GM10266 (cell line): ENCODE data around the gene CIB4.

Source experiments
- DNase-seq: peaks from one replicate; pipeline ENCODE4 v3.0.0; 2012; ENCODE audit errors: extremely low spot score
- CTCF ChIP-seq: IDR thresholded peaks from 2 replicates; pipeline ENCODE4 v1.5.1; 2012; ENCODE audit warnings: mild to moderate bottlenecking, low read depth; ENCODE audit not compliant: control insufficient read depth, insufficient read depth; ENCODE audit errors: missing control alignments

The CIB4 gene

GRCh38 chr2:26581991-26582842 is 58.9 kb downstream of the CIB4 start:
- no peak for DNase-seq

GRCh38 chr2:26581266-26581990 is 59.7 kb downstream of the CIB4 start:
- DNase-seq: no peak
- TF ChIP-seq CTCF: no peak

More at GRCh38 chr2:26581991-26582842, 58.9 kb downstream of the CIB4 start:
- no peak for TF ChIP-seq CTCF

GRCh38 chr2:26580751-26581150 is 60.4 kb downstream of the CIB4 start:
- no peak for TF ChIP-seq CTCF
- DNase-seq: no peak

- no peak for DNase-seq
- no peak for TF ChIP-seq CTCF
These were observed 61.0 kb downstream of the CIB4 start for GRCh38 chr2:26580151-26580550.

- no peak for TF ChIP-seq CTCF
- no peak for DNase-seq
These were observed 61.5 kb downstream of the CIB4 start for GRCh38 chr2:26579723-26580040.

- DNase-seq: no peak
- no peak for TF ChIP-seq CTCF
These were observed 62.0 kb downstream of the CIB4 start for GRCh38 chr2:26579025-26579722.

GRCh38 chr2:26578581-26578980 is 62.6 kb downstream of the CIB4 start:
- DNase-seq: no peak
- TF ChIP-seq CTCF: no peak
